NT2/D1 (cell line): ENCODE results near the gene CTNNA2.

ENCODE experiments used
- YY1 ChIP-seq: IDR thresholded peaks from 2 replicates; pipeline ENCODE4 v1.6.1; 2011; ENCODE audit not compliant: insufficient read length, insufficient read depth
- ZNF274 ChIP-seq: IDR thresholded peaks from 2 replicates; pipeline ENCODE4 v1.6.1; 2011; ENCODE audit warnings: mild to moderate bottlenecking, low read depth, low read length

GRCh38 chr2:80403081-80403480, 890.2 kb downstream of the CTNNA2 start:
- TF ChIP-seq ZNF274 (no peak), YY1 (no peak)
